Activated effector memory CD4-positive, alpha-beta T cell treated with Interleukin-2 at 50 U/mL for 16 hours (primary cell): Measurements from ENCODE around the gene IMPACT.

ENCODE experiments used
- DNase-seq: peaks from one replicate; pipeline ENCODE4 v3.0.0-alpha.2; 2020

The IMPACT gene

GRCh38 chr18:24426073-24426397, 435 bp upstream of the IMPACT start:
- no peak for DNase-seq

GRCh38 chr18:24427484-24427883, 1.0 kb downstream of the IMPACT start:
- no peak for DNase-seq

GRCh38 chr18:24428709-24429108, 2.2 kb downstream of the IMPACT start:
- DNase-seq = no peak

- no peak for DNase-seq
Measured at GRCh38 chr18:24429188-24429587, 2.7 kb downstream of the IMPACT start.

GRCh38 chr18:24432618-24433017, 6.1 kb downstream of the IMPACT start:
- DNase-seq = no peak

- no peak for DNase-seq
Measured at GRCh38 chr18:24436939-24437338, 10.5 kb downstream of the IMPACT start.

- DNase-seq = no peak
Measured at GRCh38 chr18:24443870-24444269, 17.4 kb downstream of the IMPACT start.

GRCh38 chr18:24446453-24446852, 20.0 kb downstream of the IMPACT start:
- DNase-seq = no peak

- DNase-seq = no peak
Measured at GRCh38 chr18:24446953-24447538, 20.6 kb downstream of the IMPACT start.

GRCh38 chr18:24447961-24448360, 21.5 kb downstream of the IMPACT start:
- DNase-seq = no peak

GRCh38 chr18:24456549-24456948, 30.1 kb downstream of the IMPACT start:
- no peak for DNase-seq

- no peak for DNase-seq
Measured at GRCh38 chr18:24459772-24460171, 33.3 kb downstream of the IMPACT start.

- DNase-seq = no peak
Measured at GRCh38 chr18:24460388-24460787, 33.9 kb downstream of the IMPACT start, which contains the start of gene HRH4. HRH4 (plus strand) TSS chr18:24460637; CDS start chr18:24460729, 92 bp downstream.

GRCh38 chr18:24461996-24462395, 35.5 kb downstream of the IMPACT start:
- DNase-seq = no peak

GRCh38 chr18:24462838-24463775, 36.6 kb downstream of the IMPACT start:
- DNase-seq = no peak

GRCh38 chr18:24465486-24465885, 39.0 kb downstream of the IMPACT start:
- no peak for DNase-seq

GRCh38 chr18:24466771-24467170, 40.3 kb downstream of the IMPACT start:
- DNase-seq = no peak

GRCh38 chr18:24470022-24470618, 43.6 kb downstream of the IMPACT start:
- no peak for DNase-seq

- DNase-seq = no peak
Measured at GRCh38 chr18:24470805-24471204, 44.3 kb downstream of the IMPACT start.

GRCh38 chr18:24472591-24472990, 46.1 kb downstream of the IMPACT start:
- no peak for DNase-seq

- DNase-seq = no peak
Measured at GRCh38 chr18:24474406-24474805, 47.9 kb downstream of the IMPACT start.

- no peak for DNase-seq
Measured at GRCh38 chr18:24475926-24476589, 49.6 kb downstream of the IMPACT start.

GRCh38 chr18:24479371-24479770, 52.9 kb downstream of the IMPACT start:
- no peak for DNase-seq
